IMR-90 (cell line): ENCODE results near the gene RCCD1. TPM values are rescaled to one million over a fixed set of nuclear protein-coding genes. Genes with fewer than 3 reads are reported as not detected.

Source experiments
- ATAC-seq: fragments of 200-7000 bp; cut with Tn5 transposase; 2 replicates; pipeline ENCODE4 v1.9.1; 2020; ENCODE audit warnings: low read depth, mild to moderate bottlenecking, moderate library complexity
- BruUV-seq: library from RNA; stranded (reverse); fragments of 400-500 nt; replicated peaks from 2 replicates; lab custom pipeline; 2021; lab: Mats Ljungman, UMichigan
- CTCF ChIA-PET: fragments of 300-600 bp; formaldehyde crosslinking; extraction: SDS; loops from one replicate; lab custom pipeline; 2021; ENCODE audit warnings: antibody characterized with exemption; lab: Yijun Ruan, JAX
- POLR2A ChIA-PET: fragments of 300-600 bp; sonication (Branson Sonifier 250); formaldehyde crosslinking; loops from one replicate; lab custom pipeline; 2022; ENCODE audit warnings: antibody characterized with exemption; ENCODE audit not compliant: unreplicated experiment; lab: Charles Lee
- DNase-seq: peaks from one replicate; pipeline ENCODE4 v3.0.0; 2013
- H2AFZ ChIP-seq: replicated peaks from 2 replicates; pipeline ENCODE3; 2013; ENCODE audit warnings: low read length, mild to moderate bottlenecking; ENCODE audit not compliant: poor library complexity
- H2AK5ac ChIP-seq: 2 replicates; pipeline ENCODE4 v1.6.1; 2013; ENCODE audit warnings: low read depth, low read length, inconsistent platforms
- H2AK9ac ChIP-seq: replicated peaks from 2 replicates; pipeline ENCODE3; 2013; ENCODE audit warnings: mild to moderate bottlenecking, low read depth, low read length, moderate library complexity; ENCODE audit not compliant: poor library complexity
- H2BK120ac ChIP-seq: 2 replicates; pipeline ENCODE4 v1.6.1; 2013; ENCODE audit warnings: low read depth, low read length, inconsistent platforms
- H2BK15ac ChIP-seq: 3 replicates; pipeline ENCODE4 v1.6.1; 2013; ENCODE audit warnings: low read depth, low read length, inconsistent platforms
- H2BK20ac ChIP-seq: 2 replicates; pipeline ENCODE4 v1.6.1; 2013; ENCODE audit warnings: low read depth, mild to moderate bottlenecking, inconsistent platforms, low read length, moderate library complexity
- H2BK5ac ChIP-seq: 2 replicates; pipeline ENCODE4 v1.6.1; 2013; ENCODE audit warnings: mild to moderate bottlenecking, low read depth, low read length, inconsistent platforms; ENCODE audit not compliant: poor library complexity, severe bottlenecking
- H3K14ac ChIP-seq: replicated peaks from 2 replicates; pipeline ENCODE4 v1.6.1; 2013; ENCODE audit warnings: low read depth, low read length, inconsistent platforms
- H3K18ac ChIP-seq: 2 replicates; pipeline ENCODE4 v1.6.1; 2013; ENCODE audit warnings: low read depth, low read length, control low read depth
- H3K23ac ChIP-seq: 2 replicates; pipeline ENCODE4 v1.6.1; 2013; ENCODE audit warnings: low read depth, low read length, inconsistent platforms
- H3K27ac ChIP-seq: 2 replicates; pipeline ENCODE4 v1.5.1; 2013; ENCODE audit warnings: mild to moderate bottlenecking, control low read depth, low read length; ENCODE audit not compliant: insufficient read depth
- H3K27me3 ChIP-seq: 2 replicates; pipeline ENCODE4 v1.6.1; 2013; ENCODE audit warnings: low read length; ENCODE audit not compliant: control insufficient read depth, insufficient read depth
- H3K36me3 ChIP-seq: 2 replicates; pipeline ENCODE4 v1.6.1; 2013; ENCODE audit warnings: low read length, mixed read lengths; ENCODE audit not compliant: control insufficient read depth, insufficient read depth
- H3K4ac ChIP-seq: 2 replicates; pipeline ENCODE4 v1.6.1; 2013; ENCODE audit warnings: low read depth, low read length, inconsistent platforms
- H3K4me1 ChIP-seq: 2 replicates; pipeline ENCODE4 v1.6.1; 2013; ENCODE audit warnings: low read length, mixed read lengths; ENCODE audit not compliant: control insufficient read depth, insufficient read depth
- H3K4me2 ChIP-seq: 2 replicates; pipeline ENCODE4 v1.6.1; 2013; ENCODE audit warnings: low read depth, mild to moderate bottlenecking, control low read depth, low read length, moderate library complexity
- H3K4me3 ChIP-seq: 2 replicates; pipeline ENCODE4 v1.5.1; 2013; ENCODE audit warnings: low read depth, mild to moderate bottlenecking, control low read depth, low read length, moderate library complexity; ENCODE audit not compliant: insufficient read depth
- H3K56ac ChIP-seq: 2 replicates; pipeline ENCODE4 v1.6.1; 2013; ENCODE audit warnings: low read length, inconsistent platforms; ENCODE audit not compliant: insufficient read depth; ENCODE audit errors: extremely low read depth
- H3K79me1 ChIP-seq, 2 experiments: 2 replicates each; pipeline ENCODE4 v1.6.1; 2013; ENCODE audit warnings: low read length in 2 of 2, inconsistent platforms in 1 of 2, low read depth in 1 of 2
- H3K9ac ChIP-seq: 2 replicates; pipeline ENCODE4 v1.6.1; 2013; ENCODE audit warnings: low read depth, low read length, control low read depth
- H3K9me1 ChIP-seq: 2 replicates; pipeline ENCODE4 v1.6.1; 2013; ENCODE audit warnings: low read length, inconsistent platforms; ENCODE audit not compliant: insufficient read depth
- H3K9me3 ChIP-seq: 2 replicates; pipeline ENCODE4 v1.6.1; 2013; ENCODE audit warnings: low read length; ENCODE audit not compliant: control insufficient read depth, insufficient read depth
- H4K20me1 ChIP-seq: 2 replicates; pipeline ENCODE4 v1.6.1; 2013; ENCODE audit warnings: low read length, inconsistent platforms; ENCODE audit not compliant: insufficient read depth
- H4K5ac ChIP-seq: 2 replicates; pipeline ENCODE4 v1.6.1; 2013; ENCODE audit warnings: mild to moderate bottlenecking, low read depth, low read length, control low read depth
- H4K8ac ChIP-seq, 2 experiments: 2 replicates each; pipeline ENCODE4 v1.6.1; 2013; ENCODE audit warnings: low read depth in 2 of 2, low read length in 2 of 2, control low read depth in 1 of 2, inconsistent platforms in 1 of 2
- H4K91ac ChIP-seq: 2 replicates; pipeline ENCODE4 v1.6.1; 2013; ENCODE audit warnings: low read depth, low read length, inconsistent platforms; ENCODE audit not compliant: insufficient read depth
- BHLHE40 ChIP-seq: fragments of 150-350 bp; IDR thresholded peaks from 2 replicates; pipeline ENCODE4 v1.6.1; 2016; ENCODE audit warnings: mild to moderate bottlenecking, low read depth, low read length
- MAFK ChIP-seq: IDR thresholded peaks from 2 replicates; pipeline ENCODE4 v1.6.1; 2012; ENCODE audit warnings: low read depth, low read length, improper control_type of control experiment
- MAZ ChIP-seq: IDR thresholded peaks from 2 replicates; pipeline ENCODE4 v1.6.1; 2012; ENCODE audit warnings: low read depth, mild to moderate bottlenecking, low read length, improper control_type of control experiment, moderate library complexity, borderline replicate concordance
- NFE2L2 ChIP-seq: fragments of 150-350 bp; IDR thresholded peaks from 2 replicates; pipeline ENCODE4 v1.6.1; 2016; ENCODE audit warnings: low read depth, mild to moderate bottlenecking, low read length
- WGBS, 2 experiments: methylation state at CpG; one replicate each; pipeline versions ENCODE4 v1.1.5 to v1.1.7; 2013; ENCODE audit warnings: missing lambda C conversion rate in 2 of 2; ENCODE audit not compliant: insufficient read length in 1 of 2; ENCODE audit errors: extremely low coverage in 2 of 2; 5-methylcytosine and 5-hydroxymethylcytosine counted together
- dilution Hi-C: fragments of 300-500 bp; cut with HindIII; formaldehyde crosslinking; loops from one replicate; pipeline ENCODE4 v1.14.3; 2018; ENCODE audit warnings: low sequenced_read_pairs; ENCODE audit not compliant: unreplicated experiment
- in situ Hi-C: fragments of 300-500 bp; cut with MboI; formaldehyde crosslinking; loops from 3 replicates; pipeline ENCODE4 v1.14.3; 2019; ENCODE audit warnings: low sequenced_read_pairs, inconsistent platforms, mixed read lengths
- intact Hi-C: fragments of 100-400 bp; cut with micrococcal nuclease; formaldehyde crosslinking; loops from 2 replicates; pipeline ENCODE4 v1.10.0; 2022
- polyA plus RNA-seq, 3 experiments: library from polyadenylated mRNA; depleted of rRNA; stranded (reverse); fragments of >200 nt; gene quantifications; 2 replicates each; pipeline ENCODE4 v1.2.3, GENCODE V29; 2012; ENCODE audit warnings: low replicate concordance in 1 of 3
- total RNA-seq: library from RNA; depleted of rRNA; stranded (reverse); fragments of >200 nt; gene quantifications from 2 replicates; pipeline ENCODE4 v1.2.3, GENCODE V29; 2012
- TF ChIP-seq, protein P1 (sequence below): fragments of 150-350 bp; IDR thresholded peaks from 2 replicates; pipeline ENCODE4 v1.6.1; 2017; ENCODE audit warnings: mild to moderate bottlenecking, antibody characterized with exemption, low read length, low read depth

RCCD1 gene
- total and polyA plus RNA-seq, 2 of the 4 experiments (the other 2 are of a cell fraction) = 3.9 to 9.9 TPM

DNA sequence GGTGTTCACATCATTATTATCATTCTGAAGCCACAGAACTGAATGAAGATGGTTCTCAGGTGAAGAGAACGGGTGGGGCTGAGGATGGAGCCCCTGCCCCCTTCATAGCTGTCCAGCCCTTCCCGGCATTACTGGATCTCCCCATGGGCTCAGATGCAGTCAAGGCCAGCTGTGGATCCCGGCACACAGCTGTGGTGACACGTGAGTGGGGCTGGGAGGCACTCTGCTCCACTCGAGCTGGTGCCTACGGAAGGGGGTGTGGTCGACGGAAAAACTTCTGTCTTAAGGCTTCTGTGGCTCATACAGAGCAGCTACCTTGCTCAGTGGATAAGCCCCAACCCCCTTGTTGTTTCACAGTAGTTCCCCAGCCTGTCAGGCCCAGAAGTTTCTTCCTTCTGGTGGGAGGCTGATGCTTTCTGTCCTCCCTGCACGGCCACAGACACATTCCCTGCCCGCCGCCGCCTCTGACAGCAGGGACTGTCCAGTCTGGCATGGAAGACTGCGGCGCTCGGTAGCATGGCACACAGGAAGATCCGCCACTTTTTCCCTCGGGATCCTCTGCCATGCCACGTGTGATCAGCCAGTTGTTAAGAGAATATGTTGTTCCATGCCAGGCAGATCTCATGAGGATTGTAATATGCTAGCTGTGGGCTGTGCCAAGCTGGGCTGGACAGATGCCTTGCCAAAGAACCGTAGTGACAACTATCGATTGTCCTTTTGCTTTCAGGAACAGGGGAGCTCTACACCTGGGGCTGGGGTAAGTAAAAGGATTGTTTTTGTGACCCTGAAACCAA lies 5.8 kb downstream of the RCCD1 start:
- ChIA-PET CTCF (no interaction called here), POLR2A (no interaction called here)
- no peak overlapping the region for H4K8ac ChIP-seq
- H3K9me1 ChIP-seq = no peaks in the 10 kb centered on the region
- no peak overlapping the region for H4K5ac ChIP-seq
- no peak overlapping the region for H3K4ac ChIP-seq
- H4K91ac ChIP-seq = no peak overlapping the region
- 90% methylated on average over 19 of the region's 20 CpGs; no CpG with 5 or more reads in 1 of the 2 experiments for WGBS, 2 experiments
- no peak overlapping the region for H3K4me2 ChIP-seq
- no peak overlapping the region for H3K27ac ChIP-seq
- no peak overlapping the region for H3K4me3 ChIP-seq
- TF ChIP-seq MAZ = no peak
- TF ChIP-seq MAFK = no peak
- TF ChIP-seq, protein P1, sequence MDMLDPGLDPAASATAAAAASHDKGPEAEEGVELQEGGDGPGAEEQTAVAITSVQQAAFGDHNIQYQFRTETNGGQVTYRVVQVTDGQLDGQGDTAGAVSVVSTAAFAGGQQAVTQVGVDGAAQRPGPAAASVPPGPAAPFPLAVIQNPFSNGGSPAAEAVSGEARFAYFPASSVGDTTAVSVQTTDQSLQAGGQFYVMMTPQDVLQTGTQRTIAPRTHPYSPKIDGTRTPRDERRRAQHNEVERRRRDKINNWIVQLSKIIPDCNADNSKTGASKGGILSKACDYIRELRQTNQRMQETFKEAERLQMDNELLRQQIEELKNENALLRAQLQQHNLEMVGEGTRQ = no peak
- TF ChIP-seq NFE2L2 = no peak
- no peak for TF ChIP-seq BHLHE40
- no TSS peak for BruUV-seq
- no peak overlapping the region for H2BK120ac ChIP-seq
- H3K56ac ChIP-seq = no peak overlapping the region
- no peak overlapping the region for H3K23ac ChIP-seq
- ATAC-seq (no peak), DNase-seq (no peak)
- no peak overlapping the region for H2BK5ac ChIP-seq
- H3K79me1 ChIP-seq = peaks cover 6 to 35% of the 10 kb centered on the region in 2 experiments
- peak overlapping the region; percentile 63 for H2AK9ac ChIP-seq
- intact Hi-C loops (no loop called here), dilution Hi-C loops (no loop called here), in situ Hi-C loops (no loop called here)
- no peak overlapping the region for H3K14ac ChIP-seq
- no peak overlapping the region for H2BK15ac ChIP-seq
- H3K9ac ChIP-seq = no peak overlapping the region
- no peak overlapping the region for H2AFZ ChIP-seq
- H4K20me1 ChIP-seq = no peaks in the 10 kb centered on the region; the same call in 1 of the 2 replicates
- H3K4me1 ChIP-seq = peaks cover 6% of the 10 kb centered on the region
- no peak overlapping the region for H3K18ac ChIP-seq
- no peak overlapping the region for H2AK5ac ChIP-seq
- H2BK20ac ChIP-seq = no peak overlapping the region
- H3K27me3 ChIP-seq = no peaks in the 10 kb centered on the region
- H3K9me3 ChIP-seq = no peaks in the 10 kb centered on the region
- H3K36me3 ChIP-seq = peaks cover 20% of the 10 kb centered on the region
